GM21515 (cell line): ENCODE data around the gene UBE2D2.
A peak's percentile ranks its signal among the peaks of the same experiment; 100 is the strongest.
"Not testable (repeated sequence)": the region's sequence is repeated elsewhere in the genome, so short reads cannot be mapped to it uniquely, and the experiment has no call there.

Experiments
- ATAC-seq: cut with Tn5 transposase; IDR thresholded peaks from one replicate; pipeline ENCODE4 v1.9.1; 2021; ENCODE audit not compliant: unreplicated experiment

The UBE2D2 gene

GRCh38 chr5:139560752-139561654, at the start of gene UBE2D2:
TSS of gene UBE2D2 (plus strand) at chr5:139561339. CDS start at chr5:139561792, 453 bp downstream.
- ATAC-seq, result peak; percentile 70

- no peak for ATAC-seq
Measured at GRCh38 chr5:139512786-139513390, 48.3 kb upstream of the UBE2D2 start.

- ATAC-seq, result not testable (repeated sequence)
Measured at GRCh38 chr5:139513434-139513833, 47.7 kb upstream of the UBE2D2 start.

GRCh38 chr5:139513852-139514485, 47.2 kb upstream of the UBE2D2 start:
- no peak for ATAC-seq

- no peak for ATAC-seq
Measured at GRCh38 chr5:139514486-139514856, 46.7 kb upstream of the UBE2D2 start.

- ATAC-seq, result peak; percentile 89
Measured at GRCh38 chr5:139517683-139518564, 43.2 kb upstream of the UBE2D2 start.

- no peak for ATAC-seq
Measured at GRCh38 chr5:139523635-139524445, 37.3 kb upstream of the UBE2D2 start.

- ATAC-seq, result no peak
Measured at GRCh38 chr5:139524446-139524845, 36.7 kb upstream of the UBE2D2 start.

GRCh38 chr5:139524940-139525585, 36.1 kb upstream of the UBE2D2 start:
- ATAC-seq, result no peak

- not testable (repeated sequence) for ATAC-seq
Measured at GRCh38 chr5:139525586-139526308, 35.4 kb upstream of the UBE2D2 start.

GRCh38 chr5:139526309-139527089, 34.6 kb upstream of the UBE2D2 start:
- not testable (repeated sequence) for ATAC-seq

GRCh38 chr5:139527090-139527470, 34.1 kb upstream of the UBE2D2 start:
- not testable (repeated sequence) for ATAC-seq

- ATAC-seq, result not testable (repeated sequence)
Measured at GRCh38 chr5:139527896-139528467, 33.2 kb upstream of the UBE2D2 start.

- ATAC-seq, result not testable (repeated sequence)
Measured at GRCh38 chr5:139528695-139529094, 32.4 kb upstream of the UBE2D2 start.

- ATAC-seq, result not testable (repeated sequence)
Measured at GRCh38 chr5:139530079-139530478, 31.1 kb upstream of the UBE2D2 start.

GRCh38 chr5:139531772-139532169, 29.4 kb upstream of the UBE2D2 start:
- no peak for ATAC-seq

- ATAC-seq, result peak; percentile 95
Measured at GRCh38 chr5:139543423-139543991, 17.6 kb upstream of the UBE2D2 start.
